ENCODE results near the gene TM9SF1.

- TF ChIP-seq, protein P1, sequence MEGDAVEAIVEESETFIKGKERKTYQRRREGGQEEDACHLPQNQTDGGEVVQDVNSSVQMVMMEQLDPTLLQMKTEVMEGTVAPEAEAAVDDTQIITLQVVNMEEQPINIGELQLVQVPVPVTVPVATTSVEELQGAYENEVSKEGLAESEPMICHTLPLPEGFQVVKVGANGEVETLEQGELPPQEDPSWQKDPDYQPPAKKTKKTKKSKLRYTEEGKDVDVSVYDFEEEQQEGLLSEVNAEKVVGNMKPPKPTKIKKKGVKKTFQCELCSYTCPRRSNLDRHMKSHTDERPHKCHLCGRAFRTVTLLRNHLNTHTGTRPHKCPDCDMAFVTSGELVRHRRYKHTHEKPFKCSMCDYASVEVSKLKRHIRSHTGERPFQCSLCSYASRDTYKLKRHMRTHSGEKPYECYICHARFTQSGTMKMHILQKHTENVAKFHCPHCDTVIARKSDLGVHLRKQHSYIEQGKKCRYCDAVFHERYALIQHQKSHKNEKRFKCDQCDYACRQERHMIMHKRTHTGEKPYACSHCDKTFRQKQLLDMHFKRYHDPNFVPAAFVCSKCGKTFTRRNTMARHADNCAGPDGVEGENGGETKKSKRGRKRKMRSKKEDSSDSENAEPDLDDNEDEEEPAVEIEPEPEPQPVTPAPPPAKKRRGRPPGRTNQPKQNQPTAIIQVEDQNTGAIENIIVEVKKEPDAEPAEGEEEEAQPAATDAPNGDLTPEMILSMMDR (IDR thresholded peaks at IDR 0.05): no peak
- TF ChIP-seq POLR2A (IDR thresholded peaks at IDR 0.05): no peak
These were observed 412 bp downstream of the TM9SF1 start for GRCh38 chr14:24194873-24195185.

Measured in testis (tissue), 2 donors.